HepG2 (cell line): ENCODE measurements around the gene MX2. TPM values are rescaled to one million over a fixed set of nuclear protein-coding genes. Genes with fewer than 3 reads are reported as not detected.
A peak's percentile ranks its signal among the peaks of the same experiment; 100 is the strongest.

Experiments used
- ATAC-seq: fragments of 200-7000 bp; cut with Tn5 transposase; 3 replicates; pipeline ENCODE4 v1.9.1; 2020; ENCODE audit warnings: mild to moderate bottlenecking, moderate library complexity
- BruUV-seq: library from RNA; stranded (reverse); fragments of 400-500 nt; replicated peaks from 2 replicates; lab custom pipeline; 2021; lab: Mats Ljungman, UMichigan
- CTCF ChIA-PET: fragments of 300-600 bp; formaldehyde crosslinking; extraction: SDS; loops from one replicate; lab custom pipeline; 2021; ENCODE audit warnings: low total read pairs, inconsistent platforms, low intra/inter-chr PET ratio; lab: Yijun Ruan, JAX
- POLR2A ChIA-PET: fragments of 350-600 bp; sonication (Branson Sonifier 250); formaldehyde crosslinking; loops from one replicate; lab custom pipeline; 2020; ENCODE audit warnings: antibody characterized with exemption, inconsistent platforms; lab: Yijun Ruan, JAX
- DNase-seq: peaks from one replicate; pipeline ENCODE4 v3.0.0-alpha.2; 2015; ENCODE audit warnings: low spot score
- FAIRE-seq: peaks from 3 replicates; lab custom pipeline; 2011; peaks lifted over from hg19 to GRCh38; lab: Jason Lieb, UNC
- H2AFZ ChIP-seq: one replicate; pipeline ENCODE4 v1.6.1; 2011; ENCODE audit warnings: low read length, inconsistent platforms
- H3K27ac ChIP-seq: fragments of 300-600 bp; 3 replicates; pipeline ENCODE4 v1.8.0; 2011; ENCODE audit warnings: mixed run types, mild to moderate bottlenecking, mixed read lengths, low read length, inconsistent platforms; ENCODE audit not compliant: insufficient read depth; ENCODE audit errors: extremely low read length
- H3K27me3 ChIP-seq, 2 experiments: fragments of 200-600 bp in 1 of 2; 2 replicates in 1 of 2; 3 replicates in 1 of 2; pipeline versions ENCODE4 v1.6.0 to v1.8.0; 2011; ENCODE audit warnings: low read length in 2 of 2, mild to moderate bottlenecking in 2 of 2, moderate library complexity in 2 of 2, inconsistent platforms in 1 of 2; ENCODE audit not compliant: insufficient read depth in 2 of 2, control insufficient read depth in 1 of 2
- H3K36me3 ChIP-seq, 2 experiments: fragments of 200-600 bp in 1 of 2; replicated peaks in 1 of 2; 2 replicates in 1 of 2; 3 replicates in 1 of 2; pipeline versions ENCODE4 v1.5.1 to v1.8.0; 2011; ENCODE audit warnings: low read length in 2 of 2, inconsistent platforms in 1 of 2; ENCODE audit not compliant: insufficient read depth in 2 of 2, control insufficient read depth in 1 of 2
- H3K4me1 ChIP-seq: 2 replicates; pipeline ENCODE4 v1.5.1; 2012; ENCODE audit warnings: low read length, inconsistent platforms; ENCODE audit not compliant: insufficient read depth
- H3K4me2 ChIP-seq: 2 replicates; pipeline ENCODE4 v1.6.0; 2011; ENCODE audit warnings: low read depth, low read length, inconsistent platforms
- H3K4me3 ChIP-seq, 3 experiments: fragments of 200-600 bp in 1 of 3; sonication (generic), shearing (Covaris generic) in 1 of 3; replicated peaks in 1 of 3; 2 replicates each; pipeline ENCODE4 v1.5.1; 2011 to 2016; ENCODE audit warnings: low read length in 3 of 3, inconsistent platforms in 2 of 3, low read depth in 2 of 3, mild to moderate bottlenecking in 2 of 3, control low read depth in 1 of 3, mixed read lengths in 1 of 3; ENCODE audit not compliant: insufficient read depth in 1 of 3
- H3K79me2 ChIP-seq: one replicate; pipeline ENCODE4 v1.6.1; 2011; ENCODE audit warnings: low read length, inconsistent platforms; ENCODE audit not compliant: insufficient read depth
- H3K9ac ChIP-seq: 2 replicates; pipeline ENCODE4 v1.6.0; 2011; ENCODE audit warnings: mild to moderate bottlenecking, low read depth, low read length, inconsistent platforms; ENCODE audit not compliant: insufficient read depth
- H3K9me3 ChIP-seq: 2 replicates; pipeline ENCODE4 v1.5.1; 2012; ENCODE audit warnings: mild to moderate bottlenecking, low read length
- H4K20me1 ChIP-seq: 2 replicates; pipeline ENCODE4 v1.6.0; 2011; ENCODE audit warnings: inconsistent platforms, mild to moderate bottlenecking, low read length, moderate library complexity; ENCODE audit not compliant: insufficient read depth
- ERF ChIP-seq: IDR thresholded peaks from 2 replicates; pipeline ENCODE4 v1.6.1; 2018; ENCODE audit warnings: missing biosample characterization, missing genetic modification reagents
- FOXK2 ChIP-seq: fragments of 450-650 bp; IDR thresholded peaks from 2 replicates; pipeline ENCODE4 v1.6.1; 2016
- IKZF4 ChIP-seq: sonication (generic); formaldehyde crosslinking; IDR thresholded peaks from 2 replicates; pipeline ENCODE4 v1.5.1; 2020; ENCODE audit warnings: borderline replicate concordance, mild to moderate bottlenecking, low read depth, missing genetic modification reagents; ENCODE audit errors: not compliant biosample characterization
- KMT2B ChIP-seq: IDR thresholded peaks from 2 replicates; pipeline ENCODE4 v1.6.1; 2016; ENCODE audit warnings: missing genetic modification reagents, missing compliant biosample characterization
- NCOR1 ChIP-seq: fragments of 200-600 bp; sonication (generic); IDR thresholded peaks from 2 replicates; pipeline ENCODE4 v1.7.0; 2017; ENCODE audit warnings: antibody characterized with exemption, low read length, borderline replicate concordance
- PHF21A ChIP-seq: sonication (generic); formaldehyde crosslinking; IDR thresholded peaks from 2 replicates; pipeline ENCODE4 v1.5.0; 2020; ENCODE audit warnings: mild to moderate bottlenecking, missing genetic modification reagents
- RAD21 ChIP-seq: fragments of 450-650 bp; formaldehyde crosslinking; IDR thresholded peaks from 2 replicates; pipeline ENCODE4 v1.5.0; 2020; ENCODE audit warnings: mild to moderate bottlenecking
- SIN3B ChIP-seq: fragments of 150-350 bp; IDR thresholded peaks from 2 replicates; pipeline ENCODE4 v1.6.1; 2014; ENCODE audit warnings: low read length
- ZNF446 ChIP-seq: sonication (generic); formaldehyde crosslinking; IDR thresholded peaks from 2 replicates; pipeline ENCODE4 v1.5.0; 2020; ENCODE audit warnings: mild to moderate bottlenecking, missing genetic modification reagents
- ZNF547 ChIP-seq: sonication (generic); formaldehyde crosslinking; IDR thresholded peaks from 2 replicates; pipeline ENCODE4 v1.5.1; 2020; ENCODE audit warnings: mild to moderate bottlenecking, missing genetic modification reagents
- ZNF614 ChIP-seq: IDR thresholded peaks from 2 replicates; pipeline ENCODE4 v1.6.1; 2018; ENCODE audit warnings: missing biosample characterization, missing genetic modification reagents, inconsistent platforms, borderline replicate concordance
- ZNF766 ChIP-seq: sonication (generic); formaldehyde crosslinking; IDR thresholded peaks from 2 replicates; pipeline ENCODE4 v1.5.0; 2020; ENCODE audit warnings: missing genetic modification reagents, borderline replicate concordance
- ZNF782 ChIP-seq: sonication (generic); formaldehyde crosslinking; IDR thresholded peaks from 2 replicates; pipeline ENCODE4 v1.4.0; 2020; ENCODE audit warnings: missing genetic modification reagents, mild to moderate bottlenecking, borderline replicate concordance
- ZNF83 ChIP-seq: sonication (generic); formaldehyde crosslinking; IDR thresholded peaks from 2 replicates; pipeline ENCODE4 v1.4.0; 2020; ENCODE audit warnings: missing genetic modification reagents, mild to moderate bottlenecking, borderline replicate concordance
- WGBS: methylation state at CpG from one replicate; pipeline ENCODE4 v1.1.6; 2017; ENCODE audit warnings: low lambda C conversion rate; 5-methylcytosine and 5-hydroxymethylcytosine counted together
- in situ Hi-C: cut with HindIII; loops from 2 replicates; pipeline ENCODE4 v1.10.0; 2017; ENCODE audit warnings: low pct_unique_long_range_greater_than_20kb; ENCODE audit not compliant: extremely low pct_ligation_motif_present
- intact Hi-C: fragments of 100-400 bp; cut with micrococcal nuclease; formaldehyde crosslinking; loops from one replicate; pipeline ENCODE4 v1.10.0; 2022; ENCODE audit not compliant: unreplicated experiment
- polyA plus RNA-seq, 8 experiments: library from polyadenylated mRNA; depleted of rRNA in 3 of 8; stranded (reverse) in 7 of 8; unstranded in 1 of 8; fragments of >200 nt; fragmentation: Illumina TruSeq in 4 of 8; extraction: Trizol in 4 of 8; gene quantifications; 2 replicates each; pipeline versions ENCODE4 v1.2.1 to v1.2.3, GENCODE V29; 2011 to 2016; ENCODE audit warnings: low read depth in 4 of 8, missing spikeins in 1 of 8, mixed read lengths in 1 of 8; ENCODE audit not compliant: insufficient read depth in 1 of 8
- total RNA-seq, 5 experiments: library from RNA; depleted of rRNA; stranded (reverse); fragments of >200 nt; fragmentation: Illumina TruSeq; extraction: Trizol; gene quantifications; 2 replicates each; pipeline ENCODE4 v1.2.3, GENCODE V29; 2016; ENCODE audit warnings: low read depth in 1 of 5
- TF ChIP-seq, protein P1 (sequence below): sonication (generic); formaldehyde crosslinking; IDR thresholded peaks from 2 replicates; pipeline ENCODE4 v1.5.0; 2020; ENCODE audit warnings: missing genetic modification reagents
- TF ChIP-seq, protein P2 (sequence below): sonication (generic); formaldehyde crosslinking; IDR thresholded peaks from 2 replicates; pipeline ENCODE4 v1.5.0; 2020; ENCODE audit warnings: missing genetic modification reagents, mild to moderate bottlenecking, borderline replicate concordance
- TF ChIP-seq, protein P3 (sequence below): sonication (generic); formaldehyde crosslinking; IDR thresholded peaks from 2 replicates; pipeline ENCODE4 v1.4.0; 2020; ENCODE audit warnings: missing genetic modification reagents
- TF ChIP-seq, protein P4 (sequence below): sonication (generic); formaldehyde crosslinking; IDR thresholded peaks from 2 replicates; pipeline ENCODE4 v1.4.0; 2020; ENCODE audit warnings: missing genetic modification reagents

The MX2 gene
- total and polyA plus RNA-seq, 2 of the 13 experiments (the other 11 are each of a cell fraction or from before 2014, with no cell fraction given) = 24.0 to 35.7 TPM

GRCh38 chr21:41361053-41361785 is 608 bp upstream of the MX2 start:
- ChIA-PET POLR2A (interaction anchor here (0.9 to 2.6 kb wide), 7 partner anchors 9 to 78 kb away, joined by 3 to 18 read pairs (median 7); partner anchors contain the start of gene FAM3B), CTCF (interaction anchor here (3.2 kb wide), 1 partner anchor 79 kb away, joined by 35 read pairs; no protein-coding TSS in a partner anchor)
- H3K27ac ChIP-seq = no peak overlapping the region
- ATAC-seq = peak; percentile 49
- peak overlapping the region; percentile 80 for H3K4me2 ChIP-seq
- H3K4me3 ChIP-seq = peak overlapping the region in 2 of 3 experiments; percentile 32 to 65; a peak in 3 of 6 replicates
- WGBS = 57% methylated on average over 15 of the region's 16 CpGs
- H3K4me1 ChIP-seq = peaks cover 56% of the 10 kb centered on the region
- 0 out of 5 replicates have a peak, but pooled peaks cover 0 to 2% of the 10 kb centered on the region in 2 experiments for H3K36me3 ChIP-seq
- no peaks in the 10 kb centered on the region for H3K79me2 ChIP-seq
- H3K9me3 ChIP-seq = no peaks in the 10 kb centered on the region
- no peak overlapping the region for H2AFZ ChIP-seq
- peak overlapping the region; percentile 47; the same call in 1 of the 2 replicates for H3K9ac ChIP-seq
- in situ Hi-C loops (loop anchor here (5.0 kb wide), 1 partner anchor 74 kb away; no protein-coding TSS in a partner anchor), intact Hi-C loops (loop anchor here (2.0 kb wide), 1 partner anchor 38 kb away; no protein-coding TSS in a partner anchor)
- peak; percentile 62 for DNase-seq
- no peak for FAIRE-seq
- BruUV-seq = no TSS peak
- no peaks in the 10 kb centered on the region for H4K20me1 ChIP-seq
- no peaks in the 10 kb centered on the region for H3K27me3 ChIP-seq
- TF ChIP-seq FOXK2 (no peak), ERF (CRISPR knock-in tag) (no peak), ZNF614 (CRISPR knock-in tag) (no peak), ZNF766 (CRISPR knock-in tag) (0 out of 2 replicates have a peak, but pooled peaks have one; percentile 32), SIN3B (no peak), ZNF547 (CRISPR knock-in tag) (no peak), NCOR1 (0 out of 2 replicates have a peak, but pooled peaks have one; percentile 25), ZNF446 (CRISPR knock-in tag) (no peak), PHF21A (0 out of 2 replicates have a peak, but pooled peaks have one; percentile 6), RAD21 (CRISPR knock-in tag) (no peak), KMT2B (CRISPR knock-in tag) (no peak), ZNF782 (CRISPR knock-in tag) (no peak), ZNF83 (no peak), IKZF4 (CRISPR knock-in tag) (no peak)
- TF ChIP-seq, protein P1, sequence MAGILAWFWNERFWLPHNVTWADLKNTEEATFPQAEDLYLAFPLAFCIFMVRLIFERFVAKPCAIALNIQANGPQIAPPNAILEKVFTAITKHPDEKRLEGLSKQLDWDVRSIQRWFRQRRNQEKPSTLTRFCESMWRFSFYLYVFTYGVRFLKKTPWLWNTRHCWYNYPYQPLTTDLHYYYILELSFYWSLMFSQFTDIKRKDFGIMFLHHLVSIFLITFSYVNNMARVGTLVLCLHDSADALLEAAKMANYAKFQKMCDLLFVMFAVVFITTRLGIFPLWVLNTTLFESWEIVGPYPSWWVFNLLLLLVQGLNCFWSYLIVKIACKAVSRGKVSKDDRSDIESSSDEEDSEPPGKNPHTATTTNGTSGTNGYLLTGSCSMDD = no peak
- TF ChIP-seq, protein P2, sequence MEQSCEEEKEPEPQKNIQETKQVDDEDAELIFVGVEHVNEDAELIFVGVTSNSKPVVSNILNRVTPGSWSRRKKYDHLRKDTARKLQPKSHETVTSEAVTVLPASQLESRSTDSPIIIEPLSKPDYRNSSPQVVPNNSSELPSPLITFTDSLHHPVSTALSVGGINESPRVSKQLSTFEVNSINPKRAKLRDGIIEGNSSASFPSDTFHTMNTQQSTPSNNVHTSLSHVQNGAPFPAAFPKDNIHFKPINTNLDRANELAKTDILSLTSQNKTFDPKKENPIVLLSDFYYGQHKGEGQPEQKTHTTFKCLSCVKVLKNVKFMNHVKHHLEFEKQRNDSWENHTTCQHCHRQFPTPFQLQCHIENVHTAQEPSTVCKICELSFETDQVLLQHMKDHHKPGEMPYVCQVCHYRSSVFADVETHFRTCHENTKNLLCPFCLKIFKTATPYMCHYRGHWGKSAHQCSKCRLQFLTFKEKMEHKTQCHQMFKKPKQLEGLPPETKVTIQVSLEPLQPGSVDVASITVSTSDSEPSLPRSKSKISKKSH (CRISPR knock-in tag) = no peak
- TF ChIP-seq, protein P3, sequence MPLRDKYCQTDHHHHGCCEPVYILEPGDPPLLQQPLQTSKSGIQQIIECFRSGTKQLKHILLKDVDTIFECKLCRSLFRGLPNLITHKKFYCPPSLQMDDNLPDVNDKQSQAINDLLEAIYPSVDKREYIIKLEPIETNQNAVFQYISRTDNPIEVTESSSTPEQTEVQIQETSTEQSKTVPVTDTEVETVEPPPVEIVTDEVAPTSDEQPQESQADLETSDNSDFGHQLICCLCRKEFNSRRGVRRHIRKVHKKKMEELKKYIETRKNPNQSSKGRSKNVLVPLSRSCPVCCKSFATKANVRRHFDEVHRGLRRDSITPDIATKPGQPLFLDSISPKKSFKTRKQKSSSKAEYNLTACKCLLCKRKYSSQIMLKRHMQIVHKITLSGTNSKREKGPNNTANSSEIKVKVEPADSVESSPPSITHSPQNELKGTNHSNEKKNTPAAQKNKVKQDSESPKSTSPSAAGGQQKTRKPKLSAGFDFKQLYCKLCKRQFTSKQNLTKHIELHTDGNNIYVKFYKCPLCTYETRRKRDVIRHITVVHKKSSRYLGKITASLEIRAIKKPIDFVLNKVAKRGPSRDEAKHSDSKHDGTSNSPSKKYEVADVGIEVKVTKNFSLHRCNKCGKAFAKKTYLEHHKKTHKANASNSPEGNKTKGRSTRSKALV = no peak; the same call in 1 of the 2 replicates
- TF ChIP-seq, protein P4, sequence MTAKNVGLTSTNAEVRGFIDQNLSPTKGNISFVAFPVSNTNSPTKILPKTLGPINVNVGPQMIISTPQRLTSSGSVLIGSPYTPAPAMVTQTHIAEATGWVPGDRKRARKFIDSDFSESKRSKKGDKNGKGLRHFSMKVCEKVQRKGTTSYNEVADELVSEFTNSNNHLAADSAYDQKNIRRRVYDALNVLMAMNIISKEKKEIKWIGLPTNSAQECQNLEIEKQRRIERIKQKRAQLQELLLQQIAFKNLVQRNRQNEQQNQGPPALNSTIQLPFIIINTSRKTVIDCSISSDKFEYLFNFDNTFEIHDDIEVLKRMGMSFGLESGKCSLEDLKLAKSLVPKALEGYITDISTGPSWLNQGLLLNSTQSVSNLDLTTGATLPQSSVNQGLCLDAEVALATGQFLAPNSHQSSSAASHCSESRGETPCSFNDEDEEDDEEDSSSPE = no peak
